Mucosa of descending colon (tissue), 3 donors: ENCODE results near the gene PTPRS. TPM values are rescaled to one million over a fixed set of nuclear protein-coding genes. Genes with fewer than 3 reads are reported as not detected.

Source experiments
- ATAC-seq: fragments of 200-7000 bp; cut with Tn5 transposase; one replicate; pipeline ENCODE4 v1.9.1; 2020; ENCODE audit warnings: mild to moderate bottlenecking, moderate library complexity
- DNase-seq, 3 donors: peaks; one replicate each; pipeline ENCODE4 v3.0.0-alpha.2; 2020
- H3K36me3 ChIP-seq: fragments of 200-600 bp; one replicate; pipeline ENCODE4 v1.8.0; 2021; ENCODE audit warnings: low read depth, mild to moderate bottlenecking
- H3K4me1 ChIP-seq: fragments of 200-600 bp; one replicate; pipeline ENCODE4 v1.8.0; 2021; ENCODE audit warnings: low read depth, mild to moderate bottlenecking
- H3K4me3 ChIP-seq: fragments of 200-600 bp; one replicate; pipeline ENCODE4 v1.8.0; 2021; ENCODE audit warnings: mild to moderate bottlenecking
- H3K9me3 ChIP-seq: fragments of 200-600 bp; one replicate; pipeline ENCODE4 v1.8.0; 2021; ENCODE audit warnings: mild to moderate bottlenecking
- CTCF ChIP-seq: fragments of 200-600 bp; IDR thresholded peaks from one replicate; pipeline ENCODE4 v1.8.0; 2022; ENCODE audit warnings: antibody characterized with exemption, mild to moderate bottlenecking
- intact Hi-C, 2 donors: fragments of 100-400 bp; cut with DNase I in 1 of 2; cut with micrococcal nuclease in 1 of 2; formaldehyde crosslinking; loops; one replicate each; pipeline versions ENCODE4 v1.11.0 to v1.11.1; 2022; cut with DNase I, micrococcal nuclease
- total RNA-seq, 3 donors: library from RNA; stranded (reverse); fragmentation: NEBNext Ultra II Directional in 2 of 3; extraction: Animal tissue kit (Norgen Biotek cat#: 25700) in 2 of 3; gene quantifications; one replicate each; pipeline versions ENCODE4 v1.2.1 to v1.2.4, GENCODE V29; 2021 to 2023
- donor health status: DM: no; HTN: no; CAD: no; lungs with moderate emphysema.
- donor health status: DM: no; HTN: no; CAD: no.
- donor health status: DM: no; HTN: yes; CAD: no.

PTPRS gene
- total RNA-seq, 3 donors from 2014 or later = 7.2 to 131 (median 22.5) TPM

GRCh38 chr19:5304486-5304885 is 36.1 kb downstream of the PTPRS start:
- Histone ChIP-seq H3K4me1 (no peaks in the 10 kb centered on the region), H3K4me3 (no peak overlapping the region), H3K9me3 (no peaks in the 10 kb centered on the region), H3K36me3 (no peaks in the 10 kb centered on the region)
- no peak for TF ChIP-seq CTCF
- no peak for ATAC-seq
- intact Hi-C loops = no loop called here
- no peak for DNase-seq

- no peak for DNase-seq
- no peak for TF ChIP-seq CTCF
- H3K4me3 ChIP-seq = no peak overlapping the region
- H3K9me3 ChIP-seq = no peaks in the 10 kb centered on the region
- ATAC-seq = no peak
- intact Hi-C loops = no loop called here
- no peaks in the 10 kb centered on the region for H3K36me3 ChIP-seq
- H3K4me1 ChIP-seq = no peaks in the 10 kb centered on the region
Observed at GRCh38 chr19:5303208-5303607, 37.4 kb downstream of the PTPRS start.

- intact Hi-C loops = no loop called here
- no peaks in the 10 kb centered on the region for H3K4me1 ChIP-seq
- H3K4me3 ChIP-seq = no peak overlapping the region
- no peak for ATAC-seq
- no peaks in the 10 kb centered on the region for H3K9me3 ChIP-seq
- no peak for TF ChIP-seq CTCF
- no peaks in the 10 kb centered on the region for H3K36me3 ChIP-seq
- DNase-seq = no peak
Observed at GRCh38 chr19:5302396-5302795, 38.2 kb downstream of the PTPRS start.

GRCh38 chr19:5299137-5299536 is 41.5 kb downstream of the PTPRS start:
- Histone ChIP-seq H3K9me3 (no peaks in the 10 kb centered on the region), H3K36me3 (no peaks in the 10 kb centered on the region), H3K4me3 (no peak overlapping the region), H3K4me1 (no peaks in the 10 kb centered on the region)
- no peak for ATAC-seq
- DNase-seq = no peak
- intact Hi-C loops = no loop called here
- no peak for TF ChIP-seq CTCF

- H3K9me3 ChIP-seq = no peaks in the 10 kb centered on the region
- DNase-seq (no peak), ATAC-seq (no peak)
- H3K4me3 ChIP-seq = no peak overlapping the region
- no peaks in the 10 kb centered on the region for H3K36me3 ChIP-seq
- intact Hi-C loops = no loop called here
- no peaks in the 10 kb centered on the region for H3K4me1 ChIP-seq
- TF ChIP-seq CTCF = no peak
Observed at GRCh38 chr19:5298471-5298901, 42.1 kb downstream of the PTPRS start.

GRCh38 chr19:5297272-5297669 is 43.3 kb downstream of the PTPRS start:
- Histone ChIP-seq H3K36me3 (no peaks in the 10 kb centered on the region), H3K9me3 (no peaks in the 10 kb centered on the region), H3K4me3 (no peak overlapping the region), H3K4me1 (peaks cover 7% of the 10 kb centered on the region)
- intact Hi-C loops = no loop called here
- TF ChIP-seq CTCF = no peak
- no peak for ATAC-seq
- no peak for DNase-seq
